Measurements from ENCODE around the gene CD300LB. TPM values are rescaled to one million over a fixed set of nuclear protein-coding genes. Genes with fewer than 3 reads are reported as not detected.

Gene CD300LB
- polyA plus RNA-seq, 1 donor (not counting 4 experiments of a cell fraction or from before 2014, with no cell fraction given): not detected

- no peak for FAIRE-seq
- peaks cover 7% of the 10 kb centered on the region for H3K27me3 ChIP-seq (ENCODE audit: control insufficient read depth, extremely low read depth, insufficient read depth, low read length)
- no peak overlapping the region for H2AFZ ChIP-seq (ENCODE audit: control insufficient read depth, low read length)
- no peaks in the 10 kb centered on the region for H3K9me1 ChIP-seq (ENCODE audit: control insufficient read depth, extremely low read depth, insufficient read depth, low read length)
- H3K4me1 ChIP-seq (ENCODE audit: control insufficient read depth, extremely low read depth, insufficient read depth, low read length): no peaks in the 10 kb centered on the region
- H3K27ac ChIP-seq (ENCODE audit: control insufficient read depth, insufficient read depth, low read length): no peak overlapping the region
- H3K36me3 ChIP-seq (ENCODE audit: control insufficient read depth in 2 of 2, extremely low read depth in 1 of 2, insufficient read depth in 2 of 2, low read length in 2 of 2): no peaks in the 10 kb centered on the region
- H3K9ac ChIP-seq (ENCODE audit: control insufficient read depth, extremely low read depth, insufficient read depth, low read length): no peak overlapping the region
- no peak for DNase-seq (ENCODE audit: low read depth, low spot score)
- no peak overlapping the region for H3K4me2 ChIP-seq (ENCODE audit: control insufficient read depth, extremely low read depth, insufficient read depth, low read depth, low read length)
- TF ChIP-seq EZH2 (IDR thresholded peaks at IDR 0.05; ENCODE audit: low read length): no peak
- TF ChIP-seq, protein P1, sequence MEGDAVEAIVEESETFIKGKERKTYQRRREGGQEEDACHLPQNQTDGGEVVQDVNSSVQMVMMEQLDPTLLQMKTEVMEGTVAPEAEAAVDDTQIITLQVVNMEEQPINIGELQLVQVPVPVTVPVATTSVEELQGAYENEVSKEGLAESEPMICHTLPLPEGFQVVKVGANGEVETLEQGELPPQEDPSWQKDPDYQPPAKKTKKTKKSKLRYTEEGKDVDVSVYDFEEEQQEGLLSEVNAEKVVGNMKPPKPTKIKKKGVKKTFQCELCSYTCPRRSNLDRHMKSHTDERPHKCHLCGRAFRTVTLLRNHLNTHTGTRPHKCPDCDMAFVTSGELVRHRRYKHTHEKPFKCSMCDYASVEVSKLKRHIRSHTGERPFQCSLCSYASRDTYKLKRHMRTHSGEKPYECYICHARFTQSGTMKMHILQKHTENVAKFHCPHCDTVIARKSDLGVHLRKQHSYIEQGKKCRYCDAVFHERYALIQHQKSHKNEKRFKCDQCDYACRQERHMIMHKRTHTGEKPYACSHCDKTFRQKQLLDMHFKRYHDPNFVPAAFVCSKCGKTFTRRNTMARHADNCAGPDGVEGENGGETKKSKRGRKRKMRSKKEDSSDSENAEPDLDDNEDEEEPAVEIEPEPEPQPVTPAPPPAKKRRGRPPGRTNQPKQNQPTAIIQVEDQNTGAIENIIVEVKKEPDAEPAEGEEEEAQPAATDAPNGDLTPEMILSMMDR (optimal IDR thresholded peaks at IDR 0.05 in 1 of 3, IDR thresholded peaks at IDR 0.05 in 1 of 3, conservative IDR thresholded peaks at IDR 0.05 in 1 of 3; ENCODE audit: extremely low read depth in 1 of 3, insufficient read depth in 2 of 3, low read length in 3 of 3): no peak
- no peak overlapping the region for H3K4me3 ChIP-seq (ENCODE audit: control insufficient read depth in 2 of 3, extremely low read depth in 1 of 3, insufficient read depth in 2 of 3, low read depth in 1 of 3, low read length in 3 of 3)
- no peaks in the 10 kb centered on the region for H3K9me3 ChIP-seq (ENCODE audit: control insufficient read depth, low read depth, low read length)
- no peaks in the 10 kb centered on the region for H4K20me1 ChIP-seq (ENCODE audit: control insufficient read depth, extremely low read depth, insufficient read depth, low read length)
- no peaks in the 10 kb centered on the region for H3K79me2 ChIP-seq (ENCODE audit: control insufficient read depth, insufficient read depth, low read length)
- dilution Hi-C loops (cut with MboI; ENCODE audit: extremely low pct_ligation_motif_present, low sequenced_read_pairs): no loop called here
Observed at GRCh38 chr17:74484066-74484465, 47.2 kb downstream of the CD300LB start.

DNA sequence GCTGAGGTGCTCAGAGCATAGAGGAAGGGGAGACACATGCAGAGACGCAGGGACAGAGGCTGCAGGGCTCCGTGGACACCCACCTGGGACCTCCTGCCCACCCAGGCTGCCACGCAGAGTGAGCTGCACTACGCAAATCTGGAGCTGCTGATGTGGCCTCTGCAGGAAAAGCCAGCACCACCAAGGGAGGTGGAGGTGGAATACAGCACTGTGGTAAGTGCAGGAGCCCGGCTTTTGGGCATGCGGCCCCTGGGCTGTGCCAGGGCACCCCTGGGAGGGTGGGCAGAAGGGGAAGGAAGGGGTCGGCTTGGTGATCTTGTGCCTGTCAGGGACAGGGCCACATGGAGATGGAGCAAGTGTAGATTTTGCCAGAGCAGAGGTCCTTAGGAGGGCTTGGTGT lies 49.7 kb downstream of the CD300LB start:
- no peak for TF ChIP-seq EZH2 (IDR thresholded peaks at IDR 0.05; ENCODE audit: low read length)
- TF ChIP-seq, protein P1 (optimal IDR thresholded peaks at IDR 0.05 in 1 of 3, IDR thresholded peaks at IDR 0.05 in 1 of 3, conservative IDR thresholded peaks at IDR 0.05 in 1 of 3; ENCODE audit: extremely low read depth in 1 of 3, insufficient read depth in 2 of 3, low read length in 3 of 3): no peak
- no peaks in the 10 kb centered on the region for H3K9me1 ChIP-seq (ENCODE audit: control insufficient read depth, extremely low read depth, insufficient read depth, low read length)
- FAIRE-seq: no peak

More for the DNA sequence above, 49.7 kb downstream of the CD300LB start:
- dilution Hi-C loops (cut with MboI; ENCODE audit: extremely low pct_ligation_motif_present, low sequenced_read_pairs): no loop called here
- no peak for DNase-seq (ENCODE audit: low read depth, low spot score)
- H2AFZ ChIP-seq (ENCODE audit: control insufficient read depth, low read length): no peak overlapping the region
- no peak overlapping the region for H3K27ac ChIP-seq (ENCODE audit: control insufficient read depth, insufficient read depth, low read length)
- no peak overlapping the region for H3K4me3 ChIP-seq (ENCODE audit: control insufficient read depth in 2 of 3, extremely low read depth in 1 of 3, insufficient read depth in 2 of 3, low read depth in 1 of 3, low read length in 3 of 3)
- no peaks in the 10 kb centered on the region for H3K4me1 ChIP-seq (ENCODE audit: control insufficient read depth, extremely low read depth, insufficient read depth, low read length)
- no peaks in the 10 kb centered on the region for H4K20me1 ChIP-seq (ENCODE audit: control insufficient read depth, extremely low read depth, insufficient read depth, low read length)
- no peaks in the 10 kb centered on the region for H3K9me3 ChIP-seq (ENCODE audit: control insufficient read depth, low read depth, low read length)
- peaks cover 17% of the 10 kb centered on the region for H3K27me3 ChIP-seq (ENCODE audit: control insufficient read depth, extremely low read depth, insufficient read depth, low read length)
- no peaks in the 10 kb centered on the region for H3K79me2 ChIP-seq (ENCODE audit: control insufficient read depth, insufficient read depth, low read length)
- no peak overlapping the region for H3K9ac ChIP-seq (ENCODE audit: control insufficient read depth, extremely low read depth, insufficient read depth, low read length)
- no peaks in the 10 kb centered on the region for H3K36me3 ChIP-seq (ENCODE audit: control insufficient read depth in 2 of 2, extremely low read depth in 1 of 2, insufficient read depth in 2 of 2, low read length in 2 of 2)
- no peak overlapping the region for H3K4me2 ChIP-seq (ENCODE audit: control insufficient read depth, extremely low read depth, insufficient read depth, low read depth, low read length)

All from keratinocyte (primary cell).